Measurements from ENCODE around the gene DAP.
A peak's percentile ranks its signal among the peaks of the same experiment; 100 is the strongest.

Gene DAP

DNA sequence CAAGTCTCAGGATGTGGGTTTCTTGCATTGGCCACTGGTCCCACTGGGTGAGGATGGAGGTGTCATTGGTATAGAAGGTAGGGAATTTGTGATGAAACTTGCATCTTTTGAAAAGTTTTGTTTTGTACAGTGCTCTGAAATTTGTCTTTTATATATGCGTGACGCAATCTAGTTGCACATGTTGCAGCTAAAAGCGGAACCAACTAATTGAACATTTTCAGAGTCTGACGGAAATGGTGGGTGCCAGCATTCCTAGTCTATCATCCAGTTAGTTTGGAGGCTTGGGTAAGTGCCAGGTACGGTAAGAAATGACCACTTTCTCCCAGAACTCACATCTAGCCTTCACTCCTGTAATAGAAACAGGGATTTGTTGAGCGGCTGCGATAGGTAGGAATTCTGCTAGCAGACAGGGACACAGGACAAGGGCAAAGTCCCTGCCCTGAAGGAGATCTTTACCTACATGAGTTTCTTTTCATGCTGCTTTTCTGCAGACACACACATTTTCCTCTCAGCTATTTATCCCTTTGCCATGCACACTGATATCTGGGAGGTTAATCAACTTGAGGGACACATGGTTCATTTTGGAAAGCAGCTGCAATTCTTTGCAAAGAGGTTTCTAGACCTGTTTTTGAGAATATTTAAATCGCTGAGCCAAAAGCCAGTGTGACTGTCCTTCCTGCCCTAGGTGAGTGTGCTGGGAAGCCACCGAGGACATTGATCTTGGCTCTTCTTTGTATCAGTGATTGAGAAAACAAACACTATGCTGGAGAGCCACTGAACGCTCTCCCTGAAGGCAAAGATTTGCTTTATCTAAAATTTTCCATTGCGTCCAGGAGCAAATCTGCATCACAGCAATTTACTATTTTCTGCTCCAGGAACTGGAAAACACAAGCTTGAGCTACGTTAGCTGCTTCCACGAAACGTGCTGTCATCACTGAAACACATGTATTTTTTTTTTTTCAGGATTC, 89.7 kb downstream of the DAP start:
- peak; percentile 45 for DNase-seq (ENCODE audit: low read depth)

DNA sequence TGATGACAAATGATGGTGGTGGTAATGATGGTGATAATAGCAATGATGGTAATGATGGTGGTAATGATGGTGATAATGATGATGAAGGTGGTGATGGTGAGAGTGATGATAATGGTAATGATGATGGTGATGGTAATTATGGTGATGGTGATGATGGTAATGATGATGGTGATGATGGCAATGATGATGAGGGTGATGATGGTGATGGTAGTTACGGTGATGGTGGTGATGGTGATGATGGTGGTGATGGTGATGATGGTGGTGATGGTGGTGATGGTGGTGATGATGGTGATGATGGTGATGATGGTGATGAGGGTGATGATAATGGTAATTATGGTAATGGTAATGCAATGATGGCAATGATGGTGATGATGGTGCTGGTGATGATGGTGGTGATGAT, 91.1 kb downstream of the DAP start:
- DNase-seq (ENCODE audit: low read depth), result no peak

DNA sequence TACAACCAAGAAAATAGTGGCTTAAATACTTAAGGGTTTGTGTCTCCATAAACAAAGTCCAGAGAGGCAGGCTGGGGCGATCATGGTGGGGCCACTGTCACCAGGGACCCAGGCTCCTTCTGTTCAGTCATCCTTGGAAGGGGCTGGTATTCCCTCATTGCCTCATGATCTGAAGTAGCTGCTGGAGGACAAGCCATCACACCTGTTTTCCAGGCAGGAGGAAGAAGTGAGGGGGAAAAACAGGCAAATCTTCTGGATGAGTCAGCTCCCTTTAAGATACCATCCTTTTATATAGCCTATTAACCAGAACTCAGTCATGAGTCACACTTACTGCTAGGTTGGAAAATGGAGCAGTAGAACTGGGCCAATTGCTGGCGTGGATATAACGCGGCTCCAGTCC, 92.3 kb downstream of the DAP start:
- DNase-seq (ENCODE audit: low read depth), result peak; percentile 40

DNA sequence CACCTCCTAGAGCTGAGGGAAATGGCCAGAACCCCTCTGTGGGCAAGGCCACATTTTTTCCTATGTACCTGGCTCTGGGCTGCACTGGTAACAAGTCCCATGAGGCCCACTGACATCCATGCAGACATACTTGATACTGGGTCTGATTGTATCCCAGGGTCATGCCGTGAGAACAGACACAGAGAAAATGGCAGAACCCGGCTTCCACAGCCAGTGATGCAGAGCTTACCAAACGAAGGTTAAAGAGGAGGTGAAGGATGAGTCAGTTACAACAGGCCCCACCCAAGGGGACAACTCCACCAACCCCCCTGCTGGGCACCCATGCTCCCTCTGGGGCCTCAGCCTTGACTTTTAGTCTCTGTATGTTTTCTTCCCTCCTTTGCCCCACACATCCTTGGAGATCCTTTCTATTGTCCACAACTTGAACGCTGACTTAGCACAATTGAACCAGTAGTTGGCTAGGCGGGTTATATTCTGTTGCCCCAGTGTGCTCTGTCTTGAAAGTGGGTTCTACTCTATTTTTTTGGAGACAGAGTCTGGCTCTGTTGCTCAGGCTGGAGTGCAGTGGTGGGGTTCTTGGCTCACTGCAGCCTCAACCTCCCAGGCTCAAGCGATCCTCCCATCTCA, 93.5 kb downstream of the DAP start:
- DNase-seq (ENCODE audit: low read depth), result no peak

DNA sequence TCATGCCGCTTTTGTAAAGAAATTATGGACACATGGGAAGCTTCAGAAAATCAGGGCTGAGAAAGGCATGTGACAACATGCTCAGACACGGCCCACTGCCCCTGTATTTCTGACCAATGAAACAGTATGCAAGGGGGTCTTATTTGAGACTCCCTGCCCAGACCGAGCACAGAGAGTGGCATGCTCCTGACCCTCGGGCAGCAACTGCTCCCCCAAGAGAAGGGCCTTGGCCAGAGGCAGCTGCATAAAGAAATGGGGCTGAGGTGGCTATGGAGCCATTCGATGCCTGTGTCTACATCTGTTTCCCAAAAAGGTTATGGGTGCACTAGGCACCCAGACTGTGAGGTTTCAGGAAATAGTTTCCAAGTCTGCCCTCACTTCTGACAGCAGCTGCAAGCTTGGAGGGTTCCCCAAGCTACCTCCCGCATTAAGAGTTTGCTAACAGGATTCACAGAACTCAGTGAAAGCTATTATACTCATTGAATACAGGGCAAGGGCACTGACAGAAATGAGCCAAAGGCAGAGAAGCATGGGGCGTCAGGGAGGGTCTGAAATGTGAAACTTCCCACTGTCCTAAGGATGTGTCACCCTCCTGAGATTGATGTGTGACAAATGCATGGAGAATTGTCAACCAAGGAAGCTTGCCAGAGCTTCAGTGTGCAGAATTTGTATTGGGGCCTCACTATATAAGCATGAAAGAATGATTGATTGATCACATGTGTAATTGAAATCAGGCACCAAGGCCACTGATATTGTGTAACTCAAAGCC, 94.3 kb downstream of the DAP start:
- DNase-seq (ENCODE audit: low read depth), result no peak

DNA sequence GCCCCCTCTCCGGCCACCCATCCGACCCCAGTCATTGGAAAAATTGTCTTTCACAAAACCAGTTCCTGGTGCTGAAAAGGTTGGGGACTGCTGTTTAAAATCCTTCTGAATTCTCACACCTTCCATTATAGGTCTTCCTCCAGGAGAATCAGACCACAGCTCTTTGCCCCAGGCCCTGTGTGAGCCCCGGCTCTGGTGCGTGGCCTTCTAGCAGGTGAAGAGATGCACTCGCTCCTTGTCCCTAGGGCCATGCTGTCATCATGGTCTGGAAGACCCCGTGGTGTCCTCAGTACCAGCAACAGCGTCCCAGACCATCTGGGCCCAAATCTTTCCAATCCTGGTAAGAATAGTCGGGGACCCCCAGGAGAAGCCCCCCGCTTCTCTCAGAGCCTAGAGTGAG, 95.2 kb downstream of the DAP start:
- DNase-seq (ENCODE audit: low read depth), result no peak

DNA sequence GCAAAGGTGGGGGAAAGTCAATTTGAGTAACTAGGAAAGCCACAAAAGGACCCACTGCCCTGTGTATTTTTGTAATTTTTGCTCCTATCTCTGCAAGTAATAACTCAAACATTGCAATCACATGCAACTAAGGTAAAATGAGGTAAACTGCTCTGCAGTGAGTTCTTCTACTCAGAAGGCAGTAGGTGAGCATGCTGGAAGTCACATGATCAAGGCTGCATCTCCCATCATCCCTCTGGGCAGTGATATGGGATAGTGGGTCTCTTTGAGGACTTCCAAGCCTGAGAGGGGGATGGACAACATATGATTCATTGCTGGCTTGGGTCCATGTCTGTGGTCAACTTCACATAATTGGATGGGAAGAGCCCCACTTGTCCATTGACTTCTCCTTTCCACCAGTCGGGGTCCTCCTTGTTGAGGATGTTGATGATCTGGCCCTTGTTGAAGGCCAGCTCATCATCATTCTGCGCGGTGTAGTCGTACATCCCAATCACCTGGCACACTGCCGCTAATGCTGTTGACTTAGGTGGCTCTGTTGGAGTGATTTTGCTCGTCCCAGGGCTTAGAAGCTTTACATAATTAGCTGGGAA, 96.8 kb downstream of the DAP start:
- DNase-seq (ENCODE audit: low read depth), result peak; percentile 55

DNA sequence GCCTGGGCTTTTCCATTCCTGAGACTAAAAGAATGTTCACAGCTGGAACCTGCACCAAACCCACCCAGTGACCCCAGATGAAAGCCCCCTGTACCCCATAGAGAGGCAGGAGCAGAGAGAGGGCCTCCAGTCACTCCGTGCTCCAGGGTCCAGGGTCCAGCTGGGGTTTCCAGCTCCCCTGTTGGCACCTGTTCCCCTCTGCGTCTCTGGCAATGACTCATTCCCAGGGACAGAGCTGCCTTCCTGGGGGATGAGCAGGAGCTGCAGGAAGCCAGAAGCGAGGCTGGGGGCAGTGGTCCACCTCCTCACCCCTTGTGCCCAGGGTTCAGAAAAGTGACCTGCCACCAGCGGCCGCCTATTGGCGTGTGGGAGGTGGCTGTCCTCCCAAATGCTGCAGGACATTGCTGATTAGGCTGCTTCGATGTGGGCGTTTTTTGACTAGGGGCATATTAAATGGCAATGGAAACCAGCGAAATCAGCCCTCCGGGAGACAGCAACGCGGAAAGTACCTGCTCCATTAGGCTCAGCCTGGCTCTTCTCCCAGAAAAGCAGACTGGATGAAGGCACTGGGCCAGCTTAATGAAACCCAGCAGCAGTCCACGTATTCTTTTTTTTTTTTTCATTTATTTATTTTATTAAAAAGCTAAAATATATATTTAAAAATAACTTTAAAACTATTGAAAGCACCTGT, 97.4 kb downstream of the DAP start:
- DNase-seq (ENCODE audit: low read depth), result peak; percentile 48

DNA sequence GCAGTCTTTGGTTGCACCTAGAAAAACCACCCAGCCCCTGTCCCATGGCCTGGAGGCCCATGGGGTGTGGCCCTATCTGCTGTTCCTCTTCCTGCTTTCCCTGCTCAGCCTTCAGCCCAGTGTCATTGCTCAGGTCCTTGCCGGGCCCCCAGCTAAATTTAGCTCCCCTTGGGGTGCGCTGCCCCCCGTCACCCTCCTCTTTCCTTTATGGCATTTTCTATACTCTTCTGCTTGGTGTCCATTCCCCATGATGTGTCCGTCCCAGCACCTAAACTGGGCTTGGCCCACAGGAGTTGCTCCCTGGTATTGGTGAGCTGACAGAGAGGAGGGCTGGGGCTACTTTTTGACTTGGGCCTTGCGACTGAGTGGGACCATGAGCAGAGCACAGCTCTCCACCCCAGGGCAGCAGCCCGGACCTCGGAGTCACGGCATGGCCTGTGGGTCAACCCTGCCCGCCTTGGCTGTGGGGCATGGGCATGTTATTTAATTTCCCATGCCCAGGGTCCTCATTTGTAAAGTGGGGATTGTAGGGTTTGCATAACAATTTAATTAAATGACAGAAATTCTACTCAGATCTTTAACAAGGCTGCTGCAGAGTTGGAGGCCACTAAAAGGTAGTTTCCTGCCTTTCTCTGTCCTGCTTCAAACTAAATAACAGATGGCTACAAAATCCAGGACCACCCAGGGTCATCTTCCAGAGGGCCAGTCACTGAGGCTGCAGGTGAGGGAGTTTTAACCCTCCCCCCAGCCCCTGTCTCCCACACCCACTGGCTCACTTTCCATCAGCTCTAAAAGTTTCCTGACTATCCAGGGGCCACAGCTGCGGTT, 98.2 kb downstream of the DAP start:
- no peak for DNase-seq (ENCODE audit: low read depth)

DNA sequence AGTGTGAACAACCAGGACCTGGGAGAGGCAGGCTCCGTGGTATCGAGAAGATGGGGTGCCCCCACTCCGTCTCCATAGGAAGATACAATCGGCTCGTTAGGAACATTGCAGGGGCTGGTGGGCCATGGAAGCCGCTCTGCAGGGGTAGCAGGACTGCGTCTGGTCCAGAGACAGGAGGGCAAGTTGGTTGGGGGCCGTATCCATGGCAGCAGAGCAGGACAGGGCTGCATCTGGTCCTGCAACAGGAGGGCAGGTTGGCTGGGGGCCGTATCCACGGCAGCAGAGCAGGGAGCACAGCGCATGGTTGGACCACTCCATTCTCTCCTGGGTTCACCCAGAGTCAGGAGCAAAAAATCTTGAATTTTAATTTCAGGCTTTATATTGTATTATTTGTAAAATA, 99.0 kb downstream of the DAP start:
- DNase-seq (ENCODE audit: low read depth), result no peak

DNA sequence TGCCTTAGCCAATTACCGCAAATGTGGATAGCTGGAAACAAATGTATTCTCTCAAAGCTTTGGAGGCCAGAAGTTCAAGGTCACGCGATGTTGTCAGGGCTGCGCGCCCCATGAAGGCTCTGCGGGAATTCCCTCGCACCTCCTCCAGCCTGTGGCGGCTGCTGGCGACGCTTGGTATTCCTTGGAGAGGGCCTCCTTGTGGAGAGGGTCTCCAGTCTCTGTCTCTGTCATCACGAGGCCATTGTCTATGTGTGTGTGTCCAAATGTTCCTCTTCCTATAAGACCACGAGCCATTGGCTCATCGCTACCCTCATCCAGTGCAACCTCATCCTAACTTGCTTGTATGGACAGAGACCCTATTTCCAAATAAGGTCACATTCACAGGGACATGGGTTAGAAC, 99.6 kb downstream of the DAP start:
- DNase-seq (ENCODE audit: low read depth), result no peak

DNA sequence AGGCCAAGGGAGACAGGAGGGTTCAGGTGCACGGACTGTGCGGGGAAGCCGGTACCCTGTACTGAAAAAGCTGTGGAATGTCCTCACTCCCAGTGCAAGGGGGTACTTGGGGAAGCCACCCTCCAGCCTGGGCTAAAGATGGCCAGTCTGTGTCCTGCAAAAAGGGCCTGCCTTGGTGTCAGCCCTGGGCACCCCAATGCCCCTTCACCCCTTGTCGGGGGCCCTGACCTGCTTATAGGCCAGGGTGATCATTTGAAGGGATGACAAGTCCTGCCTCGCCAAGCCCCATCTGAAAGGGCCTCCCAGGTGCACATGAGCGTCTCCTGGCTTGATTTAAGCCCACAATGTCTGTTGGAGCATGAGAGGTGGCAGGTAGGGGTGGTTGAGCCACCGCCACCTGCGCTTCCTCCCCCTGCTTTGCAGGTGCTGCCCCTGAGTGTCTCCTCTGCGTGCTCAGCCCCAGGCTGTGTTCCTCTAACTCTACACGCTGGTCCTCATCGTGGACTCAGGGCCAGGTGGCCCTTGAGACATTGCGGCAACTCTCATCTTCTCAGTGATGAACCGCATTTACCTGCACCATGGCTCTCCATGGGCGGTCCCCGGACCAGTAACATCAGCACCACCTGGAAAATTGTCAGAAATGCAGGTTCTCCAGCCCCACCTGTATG, 100.2 kb downstream of the DAP start:
- DNase-seq (ENCODE audit: low read depth), result no peak

DNA sequence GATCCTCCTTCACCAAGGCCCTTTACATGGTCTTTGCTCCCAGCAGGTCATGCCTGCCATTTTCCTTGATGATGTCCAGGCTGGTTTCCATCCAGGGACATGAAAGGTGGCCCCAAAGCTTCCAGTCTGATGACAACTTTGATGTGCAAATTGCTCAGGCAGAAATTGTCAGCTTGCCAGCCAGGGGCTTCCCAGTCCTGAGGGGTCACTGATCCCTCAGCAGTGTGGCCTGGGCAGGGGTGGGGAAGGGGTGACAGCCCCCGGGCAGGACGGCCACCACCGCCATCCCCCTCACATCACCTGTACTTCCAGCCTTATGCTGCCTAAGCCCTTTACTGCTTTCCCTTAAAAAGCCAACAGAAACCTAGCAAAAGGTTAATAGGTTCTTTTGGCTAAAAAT, 100.9 kb downstream of the DAP start:
- no peak for DNase-seq (ENCODE audit: low read depth)

DNA sequence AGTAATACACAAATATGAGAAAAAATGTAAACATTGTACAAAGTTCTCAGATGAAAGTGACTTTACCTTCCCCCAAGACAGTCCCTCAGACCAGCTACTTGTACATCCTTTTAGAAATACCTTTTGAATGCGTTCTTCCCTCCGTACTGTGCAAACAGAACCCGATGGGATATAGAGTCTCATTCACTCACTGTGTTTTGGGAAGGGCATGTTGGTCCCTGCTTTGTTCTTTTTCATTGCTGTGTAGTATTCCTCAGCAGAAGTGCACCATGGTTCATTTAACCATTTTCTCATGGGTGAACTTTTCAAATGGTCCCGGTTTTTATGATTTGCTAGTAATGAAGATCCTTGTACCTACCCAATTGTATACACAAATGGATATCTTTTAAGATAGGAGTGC, 102.8 kb downstream of the DAP start:
- no peak for DNase-seq (ENCODE audit: low read depth)

DNA sequence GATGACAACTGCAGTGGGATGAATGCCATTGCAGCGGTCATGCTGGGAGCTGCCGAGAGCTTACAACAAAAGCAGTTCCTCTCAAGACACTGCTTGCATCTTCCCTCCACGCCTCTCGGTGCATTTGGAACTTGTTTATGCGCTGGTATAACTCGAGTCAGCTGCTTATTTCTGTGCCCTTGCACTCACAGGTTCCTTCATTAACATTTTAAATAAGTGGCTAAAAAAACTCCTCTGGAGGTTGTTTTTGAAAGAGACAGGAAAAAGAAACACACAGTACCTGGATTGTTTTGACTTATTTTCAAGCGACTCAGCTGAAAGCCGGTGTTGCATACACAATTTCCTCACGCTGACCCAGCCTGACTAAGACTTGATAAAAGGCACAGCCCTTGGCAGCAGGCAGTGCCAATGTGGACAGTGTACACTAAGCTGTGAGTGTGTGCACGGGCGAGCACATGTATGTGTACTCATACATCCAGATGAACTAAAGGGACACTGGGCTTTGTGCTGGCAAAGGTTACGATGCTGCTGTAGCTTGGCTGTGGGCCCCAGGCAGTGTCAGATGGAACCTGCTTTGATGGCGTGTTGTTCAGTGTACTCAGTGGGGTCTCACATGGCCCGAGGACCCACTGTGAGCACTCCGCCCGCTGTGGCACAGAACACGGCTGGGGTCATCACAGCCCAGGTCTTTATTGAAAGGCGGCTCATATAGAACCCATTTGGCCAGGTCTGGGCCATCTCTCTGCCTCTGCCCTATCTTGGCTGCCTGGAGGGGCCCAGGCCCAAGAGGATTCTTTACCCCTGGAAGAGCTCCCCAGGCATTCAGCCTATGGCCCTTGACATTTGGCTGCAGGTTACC, 104.8 kb downstream of the DAP start:
- DNase-seq (ENCODE audit: low read depth), result no peak

DNA sequence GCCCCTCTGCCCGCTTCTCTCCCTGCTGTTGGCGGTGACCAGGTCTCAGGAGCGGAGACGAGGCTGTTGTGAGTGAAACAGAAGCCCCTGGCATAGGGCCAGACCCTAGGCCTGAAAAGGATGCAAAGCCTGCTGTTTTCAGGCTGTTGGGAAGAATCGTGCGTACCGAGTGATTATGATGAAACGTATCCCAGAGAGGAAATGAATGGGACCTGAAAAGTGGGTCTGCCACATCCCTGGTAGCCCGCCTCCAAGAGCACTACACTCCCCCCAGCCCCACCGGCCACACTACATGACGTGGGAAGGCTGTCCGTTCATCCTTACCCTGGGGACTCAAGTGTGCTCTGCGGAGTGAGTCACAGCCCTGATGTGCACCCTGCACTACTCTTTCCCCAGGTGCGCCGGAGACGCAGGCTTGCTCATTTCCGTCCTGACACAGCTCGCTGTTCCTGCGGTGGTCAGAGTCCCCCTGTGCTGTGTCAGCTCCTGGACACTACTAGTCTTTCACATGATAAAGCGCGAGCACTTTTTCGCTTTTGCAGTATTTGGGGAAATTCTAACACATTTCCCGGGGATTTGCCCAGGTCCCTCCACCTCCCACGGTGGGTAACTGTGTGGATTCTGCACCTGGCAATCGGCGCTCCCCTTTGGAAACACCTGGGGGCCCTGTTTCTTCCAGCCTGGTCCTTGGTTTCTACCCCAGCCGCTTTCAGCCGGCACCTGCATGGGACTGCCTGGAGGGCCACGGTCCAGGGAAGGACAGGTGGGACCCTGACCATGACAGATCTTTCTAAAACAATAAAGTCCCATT, 105.7 kb downstream of the DAP start:
- no peak for DNase-seq (ENCODE audit: low read depth)

DNA sequence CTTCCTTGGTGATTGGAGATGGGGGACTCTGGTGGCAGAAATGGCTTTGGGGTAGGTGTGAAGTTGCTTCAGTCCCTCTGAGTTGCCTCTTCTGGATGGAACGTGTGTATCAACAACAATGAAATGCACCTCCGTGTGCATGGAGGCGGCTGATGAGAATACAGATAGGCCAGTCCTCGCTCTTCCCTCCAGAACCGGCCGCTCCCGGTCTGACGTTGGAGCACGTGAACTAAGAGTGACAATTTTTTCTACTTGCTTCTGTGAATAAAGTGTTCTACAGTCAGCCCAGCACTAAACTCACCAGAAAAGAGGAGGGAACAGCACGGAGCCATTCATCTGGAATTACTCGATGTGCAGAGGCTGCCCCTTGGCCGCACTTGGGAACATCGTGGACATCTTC, 106.5 kb downstream of the DAP start:
- DNase-seq (ENCODE audit: low read depth), result no peak

DNA sequence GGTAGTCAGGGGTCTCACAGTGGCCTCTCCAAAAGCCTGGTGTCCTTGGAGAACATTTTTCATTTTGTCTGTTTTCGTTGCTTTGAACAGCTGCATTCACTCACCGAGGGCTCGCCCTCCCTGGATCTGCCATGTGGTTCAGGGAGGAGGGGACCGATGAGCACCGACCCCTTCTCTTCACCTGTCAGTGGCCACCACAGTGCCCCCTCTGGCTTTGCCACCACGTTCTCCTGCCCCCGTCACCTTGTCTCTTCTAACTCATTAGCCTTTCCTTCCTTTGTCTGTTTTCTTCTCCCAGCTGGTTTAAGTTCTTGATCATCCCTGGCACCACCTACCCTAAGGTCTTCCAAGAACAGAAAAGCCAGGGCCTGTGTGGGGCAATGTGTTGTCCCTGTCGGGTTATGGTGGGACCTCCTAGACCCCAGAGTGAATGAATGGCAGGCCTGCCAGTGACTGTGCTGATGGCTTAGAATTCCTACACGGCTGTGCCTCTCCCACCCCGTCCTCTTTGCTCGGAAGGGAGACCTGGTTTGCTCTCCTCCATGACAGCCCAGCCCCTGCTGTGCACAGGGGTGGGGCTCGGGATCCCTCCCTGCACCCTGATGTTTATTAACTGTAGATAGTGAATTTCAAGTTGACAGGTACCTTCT, 107.2 kb downstream of the DAP start:
- DNase-seq (ENCODE audit: low read depth), result no peak
